ENCODE data around the gene CCDC97.
A peak's percentile ranks its signal among the peaks of the same experiment; 100 is the strongest.
"Not testable (repeated sequence)": the region's sequence is repeated elsewhere in the genome, so short reads cannot be mapped to it uniquely, and the experiment has no call there.

CCDC97 gene

DNA sequence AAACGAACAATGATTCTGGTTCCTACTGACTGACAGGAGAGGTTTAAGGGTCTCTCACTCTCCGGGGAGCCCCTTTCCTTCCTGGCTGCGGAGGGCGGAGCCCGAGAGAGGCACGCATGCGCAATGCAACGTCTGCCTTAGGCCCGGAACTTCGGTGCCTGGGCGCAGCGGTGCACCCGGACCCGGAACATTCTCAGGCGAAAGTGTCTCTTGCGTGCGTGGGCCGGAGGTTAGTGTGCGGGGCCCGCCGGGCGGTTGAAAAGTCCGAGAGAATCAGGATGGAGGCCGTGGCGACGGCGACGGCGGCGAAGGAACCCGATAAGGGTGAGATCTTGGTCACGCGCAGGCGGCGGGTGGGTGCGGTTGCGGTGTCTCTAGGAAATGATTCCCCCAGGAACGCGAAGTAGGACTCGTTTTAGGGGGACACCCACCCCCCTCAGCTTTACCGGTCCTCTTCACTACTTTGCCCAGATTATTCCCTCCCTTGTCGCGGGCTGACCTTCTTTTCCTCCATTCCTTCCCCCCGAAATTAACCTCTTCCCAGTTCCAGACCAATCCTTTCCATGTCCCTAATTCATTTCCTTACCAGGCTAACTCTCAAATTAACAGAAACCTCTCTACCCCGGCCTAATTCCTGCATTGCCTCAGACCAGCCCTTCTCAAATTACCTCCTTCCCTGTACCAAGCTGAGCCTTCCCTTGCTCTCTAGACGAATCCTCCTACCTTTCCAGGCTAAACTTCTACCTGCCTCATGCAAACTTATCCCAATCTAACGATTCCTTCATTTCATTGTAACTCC lies at the start of gene CCDC97:
Gene CCDC97 (plus strand): TSS at position 140 of the 799 bp plus-strand sequence. CDS start 139 bp downstream, at position 279.
- peak; percentile 90 for DNase-seq

DNA sequence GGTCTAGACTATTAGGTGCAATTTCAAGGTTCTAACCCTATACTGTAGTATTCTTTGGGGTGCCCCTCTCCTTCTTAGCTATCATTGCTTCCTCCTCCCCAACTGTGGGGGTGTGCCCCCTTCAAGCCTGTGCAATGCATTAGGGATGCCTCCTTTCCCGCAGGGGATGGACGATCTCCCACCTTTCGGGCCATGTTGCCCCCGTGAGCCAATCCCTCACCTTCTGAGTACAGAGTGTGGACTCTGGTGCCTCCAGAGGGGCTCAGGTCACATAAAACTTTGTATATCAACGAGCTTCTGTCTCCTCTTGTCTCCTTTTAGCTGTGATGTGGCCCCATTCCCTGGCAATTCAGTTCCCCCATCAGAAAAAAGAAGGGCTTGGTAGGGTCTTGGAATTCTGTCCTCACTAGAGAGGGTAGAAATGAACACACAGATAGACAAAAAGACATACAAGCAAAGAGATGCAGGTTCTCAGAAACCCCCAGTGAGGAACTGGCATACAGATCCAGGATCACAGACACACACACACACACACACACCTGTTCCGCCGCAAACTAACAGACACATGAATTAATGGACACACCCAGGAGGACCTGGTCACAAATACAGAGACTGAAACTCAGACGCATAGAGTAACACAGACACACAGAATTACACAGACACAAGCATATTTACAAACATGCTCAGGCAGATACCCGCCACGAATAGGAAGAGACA lies 48.3 kb upstream of the CCDC97 start:
- DNase-seq, result no peak

- DNase-seq, result peak; percentile 93
These were observed 46.7 kb upstream of the CCDC97 start for GRCh38 chr19:41263042-41263849.

DNA sequence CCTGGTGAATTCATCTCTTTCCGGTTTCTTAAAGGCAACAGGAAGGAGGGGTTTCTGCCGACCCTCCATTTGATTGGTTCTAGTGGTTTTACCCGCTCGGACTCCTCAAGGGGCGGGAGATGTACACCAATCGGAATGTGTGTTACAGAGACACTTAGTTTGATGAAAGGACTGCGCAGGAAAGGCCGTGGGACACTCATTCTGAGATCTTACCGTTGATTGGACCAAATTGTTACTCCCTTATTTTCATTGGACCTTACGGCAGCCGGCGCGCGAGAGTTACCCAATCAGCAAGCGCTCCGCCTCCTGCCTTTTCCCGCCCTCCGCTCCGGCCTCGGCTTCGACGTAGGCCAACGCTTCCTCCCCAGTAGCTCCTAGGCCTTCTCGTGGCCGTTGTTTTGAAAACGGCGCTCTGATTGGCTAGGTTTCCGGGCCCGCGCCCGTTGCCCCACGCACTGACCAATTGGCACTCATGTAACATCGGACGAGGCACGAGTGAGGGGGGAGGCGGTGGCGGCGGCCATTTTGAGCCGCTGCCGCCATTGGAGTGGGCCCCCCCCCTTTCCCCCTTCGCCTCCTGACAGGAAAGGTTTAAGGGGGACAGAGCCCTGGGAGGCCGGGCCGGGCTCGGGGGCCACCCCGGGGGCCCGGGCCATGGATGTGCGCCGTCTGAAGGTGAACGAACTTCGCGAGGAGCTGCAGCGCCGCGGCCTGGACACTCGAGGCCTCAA lies 46.0 kb upstream of the CCDC97 start, which contains the start of gene HNRNPUL1:
Gene HNRNPUL1 (plus strand): TSS at position 523 of the 731 bp plus-strand sequence. CDS start 132 bp downstream, at position 655.
- peak; percentile 100 for DNase-seq

- DNase-seq, result peak; percentile 39
These were observed 45.2 kb upstream of the CCDC97 start for GRCh38 chr19:41264581-41265394.

DNA sequence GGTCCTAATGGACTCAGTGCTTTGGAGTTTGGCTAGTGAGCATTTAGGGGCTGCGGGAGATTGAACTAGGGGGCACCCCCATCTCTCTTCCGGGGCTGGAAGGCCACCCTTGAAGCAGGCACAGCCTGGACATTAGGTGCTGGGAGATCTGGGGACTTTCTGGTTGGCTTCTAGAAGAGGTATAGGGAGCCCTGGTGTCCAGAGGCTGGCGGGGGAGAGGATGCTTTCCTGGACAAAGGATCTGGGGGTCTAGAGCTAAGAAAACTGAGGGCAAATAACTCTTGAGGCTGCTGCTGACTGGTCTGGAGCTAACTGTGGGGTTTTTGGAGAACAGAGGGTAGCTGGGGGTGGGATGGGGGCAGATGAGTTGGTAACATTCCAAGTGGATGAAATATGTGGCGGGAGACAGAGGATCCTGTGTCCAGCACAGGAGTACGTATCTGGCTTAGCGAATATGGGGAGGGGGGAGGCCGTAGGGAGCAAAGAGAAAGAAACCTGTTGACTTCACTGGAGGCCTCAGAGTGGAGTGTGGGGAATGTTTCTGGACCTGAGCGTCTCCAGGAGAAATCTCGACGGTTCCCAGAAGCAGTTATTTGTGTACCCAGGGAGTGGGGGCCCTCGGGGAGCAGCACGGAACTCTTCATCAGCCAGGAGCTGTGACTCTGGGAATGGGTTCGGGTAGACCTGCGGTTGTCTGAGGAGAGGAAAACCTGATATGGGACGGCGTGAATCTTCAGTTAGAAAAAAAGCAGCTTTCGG lies 44.4 kb upstream of the CCDC97 start:
- DNase-seq, result peak; percentile 1

GRCh38 chr19:41269055-41269454 lies 40.9 kb upstream of the CCDC97 start:
- DNase-seq, result no peak

DNA sequence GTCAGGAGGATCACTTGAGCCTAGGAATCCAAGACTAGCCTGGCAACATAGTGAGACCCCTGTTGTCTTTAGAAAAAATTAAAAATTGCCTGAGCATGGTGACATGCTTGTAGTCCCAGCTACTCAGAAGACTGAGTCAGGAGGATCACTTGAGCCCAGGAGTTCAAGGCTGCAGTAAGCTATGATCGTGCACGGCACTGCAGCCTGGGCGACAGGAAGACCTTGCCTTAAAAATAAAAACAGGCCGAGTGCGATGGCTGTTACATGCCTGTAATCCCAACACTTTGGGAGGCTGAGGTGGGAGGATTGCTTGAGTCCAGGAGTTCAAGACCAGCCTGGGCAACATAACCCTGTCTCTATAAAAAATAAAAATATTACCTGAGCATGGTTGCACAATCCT lies 40.4 kb upstream of the CCDC97 start:
- DNase-seq, result no peak

DNA sequence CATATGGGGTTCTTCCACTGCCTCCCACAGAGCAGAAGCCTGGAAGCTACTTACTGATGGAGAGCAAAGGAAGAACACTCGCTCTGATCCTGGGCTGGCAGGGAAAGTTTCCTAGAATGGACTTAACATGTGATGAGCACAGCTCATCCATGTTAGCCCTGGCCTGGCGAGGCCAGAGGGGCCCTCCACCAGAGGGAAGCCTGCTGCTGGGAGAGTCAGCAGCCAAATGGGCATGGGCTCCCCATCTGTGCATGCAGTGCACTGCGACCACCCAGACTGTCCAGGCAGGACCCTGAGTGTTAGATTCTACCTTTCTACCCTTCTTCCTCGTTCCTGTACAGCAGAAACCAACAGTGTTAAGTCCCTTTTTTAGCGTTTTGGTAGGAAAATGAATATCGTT lies 36.9 kb upstream of the CCDC97 start:
- no peak for DNase-seq

DNA sequence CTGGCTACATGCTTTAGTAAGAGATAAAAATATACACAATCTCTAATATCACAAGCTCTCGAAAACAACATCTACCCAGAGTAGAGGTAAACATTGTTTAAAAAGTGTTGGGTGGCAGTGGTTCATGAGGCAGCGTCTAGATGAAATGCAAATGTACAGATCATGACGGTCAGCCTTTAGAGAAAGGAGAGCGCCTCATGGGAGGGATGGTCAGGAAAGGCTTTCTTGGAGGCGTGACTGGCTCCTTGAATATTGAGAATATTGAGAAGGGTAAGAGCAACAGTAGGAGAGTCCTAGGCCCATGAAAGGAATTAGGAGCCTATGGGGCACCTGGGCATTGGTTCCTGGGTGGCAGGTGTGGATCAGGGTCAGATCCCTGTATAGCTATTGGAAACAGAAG lies 35.2 kb upstream of the CCDC97 start:
- no peak for DNase-seq

DNA sequence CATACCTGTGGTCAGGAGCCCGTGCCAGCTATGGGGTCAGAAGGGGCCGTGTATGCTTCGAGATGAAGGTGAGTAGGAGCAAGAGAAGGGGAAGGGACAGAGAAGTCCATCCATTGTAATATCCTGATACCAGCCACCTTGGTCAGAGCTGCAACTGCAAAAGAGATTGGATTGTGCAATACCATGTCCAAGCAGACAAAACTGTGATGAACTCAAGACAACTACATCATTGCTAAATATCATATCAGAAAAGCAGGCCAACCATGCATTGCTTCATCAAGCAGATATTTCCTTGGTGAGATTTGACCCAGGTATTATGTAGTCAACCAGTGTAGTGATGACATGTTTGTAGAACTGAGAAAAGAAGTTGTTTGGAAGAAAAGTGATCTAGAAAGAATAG lies 33.7 kb upstream of the CCDC97 start:
- DNase-seq, result no peak

DNA sequence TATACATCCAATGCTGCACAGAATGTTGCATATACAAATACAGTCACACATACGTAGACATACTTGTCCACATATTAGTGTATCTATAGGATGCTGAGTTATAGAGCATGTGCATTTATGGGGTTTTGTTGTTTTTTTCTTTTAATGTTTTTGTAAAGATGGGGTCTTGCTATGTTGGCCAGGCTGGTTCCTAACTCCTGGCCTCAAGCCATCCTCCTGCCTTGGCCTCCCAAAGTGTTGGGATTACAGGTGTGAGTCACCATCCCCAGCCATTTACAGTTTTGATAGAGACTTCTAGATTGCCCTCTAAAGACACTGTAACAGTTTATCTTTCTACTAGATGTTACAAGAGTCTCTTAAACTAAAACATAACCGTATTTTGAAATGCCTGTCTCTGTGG lies 31.5 kb upstream of the CCDC97 start:
- no peak for DNase-seq

DNA sequence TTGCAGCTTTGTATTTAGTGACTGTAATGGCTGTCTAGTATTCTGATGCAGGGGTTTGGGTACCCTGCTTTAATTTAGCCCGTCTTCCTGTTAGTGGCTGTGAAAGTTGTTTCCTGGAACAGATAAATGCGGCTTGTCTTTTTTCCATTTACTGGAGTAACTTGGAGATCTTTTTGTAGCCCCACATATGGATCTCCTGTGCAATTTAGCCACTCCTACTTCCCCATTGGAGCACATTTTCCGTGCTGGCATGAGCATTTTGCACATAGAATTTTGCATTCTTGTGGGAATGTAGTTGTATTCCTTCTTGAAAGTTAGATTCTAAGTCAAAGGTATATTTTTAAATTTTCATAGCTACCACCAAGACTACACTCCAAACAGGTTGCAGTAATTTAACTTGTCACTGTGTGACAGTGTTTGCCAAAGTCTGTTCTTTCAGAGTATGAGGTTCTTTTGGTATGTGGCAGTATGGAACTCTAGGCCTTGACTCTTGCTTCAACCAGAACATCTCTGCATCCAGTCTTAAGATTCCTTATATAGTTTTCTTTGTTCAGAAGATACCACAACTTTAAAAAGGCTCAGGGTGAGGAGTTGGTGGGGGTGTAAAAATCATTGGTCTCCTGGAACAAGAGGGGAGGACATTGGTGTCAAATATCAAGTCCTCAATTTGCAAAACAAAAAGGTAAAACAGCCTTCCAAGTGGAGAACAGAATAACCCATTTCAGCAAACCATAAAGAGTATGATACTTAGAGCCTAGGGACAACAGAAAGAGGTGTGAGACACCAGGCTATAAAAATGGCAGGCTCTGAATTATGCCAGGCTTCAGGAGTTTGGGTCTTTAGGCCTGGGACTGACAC lies 21.1 kb upstream of the CCDC97 start:
- DNase-seq, result no peak

DNA sequence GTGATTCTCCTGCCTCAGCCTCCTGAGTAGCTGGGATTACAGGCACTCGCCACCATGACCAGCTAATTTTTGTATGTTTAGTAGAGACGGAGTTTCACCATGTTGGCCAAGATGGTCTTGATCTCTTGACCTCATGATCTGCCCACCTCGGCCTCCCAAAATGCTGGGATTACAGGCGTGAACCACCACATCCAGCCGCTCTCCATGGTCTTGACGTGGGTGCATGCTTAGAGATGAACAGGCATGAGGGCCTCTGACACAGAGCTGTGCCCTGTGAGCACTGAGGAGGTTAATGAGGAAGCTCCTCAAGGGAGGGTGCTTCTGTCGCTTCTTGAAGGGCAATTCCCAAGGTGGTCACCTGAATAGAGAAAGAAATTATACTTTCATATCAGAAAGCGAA lies 20.2 kb upstream of the CCDC97 start:
- not testable (repeated sequence) for DNase-seq

GRCh38 chr19:41294393-41294792 lies 15.6 kb upstream of the CCDC97 start:
- DNase-seq, result no peak

- no peak for DNase-seq
These were observed 14.5 kb upstream of the CCDC97 start for GRCh38 chr19:41295499-41295898.

DNA sequence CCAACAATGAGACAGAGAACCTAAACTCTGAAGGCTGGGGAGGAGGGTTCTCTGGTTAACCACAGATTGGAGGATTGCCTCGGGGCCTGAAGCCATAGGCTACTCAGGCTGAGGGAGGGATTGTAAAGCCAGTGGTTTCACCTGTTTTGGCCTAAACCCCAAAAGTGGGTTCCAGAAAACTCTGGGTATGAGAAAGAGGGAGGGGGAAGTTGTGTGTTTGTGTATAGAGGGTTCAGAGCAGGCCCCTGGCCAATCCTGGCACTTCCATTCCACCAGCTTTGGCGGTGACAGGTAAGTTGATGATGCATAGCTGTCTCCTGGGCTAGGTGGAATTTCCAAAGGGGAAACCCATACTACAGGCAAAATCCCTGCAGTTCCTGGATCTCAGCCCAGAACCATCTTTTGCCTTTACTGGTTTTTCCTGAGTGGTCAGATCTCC lies 13.5 kb upstream of the CCDC97 start:
- peak; percentile 40 for DNase-seq

GRCh38 chr19:41297628-41298347 lies 12.2 kb upstream of the CCDC97 start:
- peak; percentile 49 for DNase-seq

- DNase-seq, result peak; percentile 88
These were observed 11.5 kb upstream of the CCDC97 start for GRCh38 chr19:41298348-41298964.
